K562 (cell line): ENCODE results near the gene ZNF138.

Source experiments
- ARNT ChIP-seq, 2 experiments: fragments of 450-650 bp; IDR thresholded peaks; 2 replicates each; pipeline ENCODE4 v1.6.1; 2016; ENCODE audit warnings: mild to moderate bottlenecking in 1 of 2
- CTBP1 ChIP-seq: fragments of 450-650 bp; IDR thresholded peaks from 2 replicates; pipeline ENCODE4 v1.6.1; 2016; ENCODE audit warnings: borderline replicate concordance
- CTCF ChIP-seq, 3 experiments: IDR thresholded peaks in 2 of 3; conservative IDR thresholded peaks in 1 of 3; 2 replicates each; pipeline ENCODE4 v1.5.1; 2011 to 2012; ENCODE audit warnings: low read length in 3 of 3, mild to moderate bottlenecking in 3 of 3, control low read depth in 2 of 3, improper control_type of control experiment in 1 of 3, inconsistent platforms in 1 of 3, low read depth in 1 of 3, mixed read lengths in 1 of 3, moderate library complexity in 1 of 3; ENCODE audit not compliant: insufficient read depth in 2 of 3
- MYBL2 ChIP-seq, 2 experiments: fragments of 450-650 bp in 1 of 2; sonication (generic) in 1 of 2; formaldehyde crosslinking in 1 of 2; IDR thresholded peaks; 2 replicates each; pipeline versions ENCODE4 v1.6.1 to v1.8.1; 2017 to 2022; ENCODE audit warnings: borderline replicate concordance in 1 of 2, inconsistent platforms in 1 of 2, low read depth in 1 of 2, mild to moderate bottlenecking in 1 of 2, missing genetic modification reagents in 1 of 2, moderate library complexity in 1 of 2
- TGIF2 ChIP-seq: sonication (generic); formaldehyde crosslinking; IDR thresholded peaks from 2 replicates; pipeline ENCODE4 v1.8.1; 2022; ENCODE audit warnings: mild to moderate bottlenecking, missing genetic modification reagents, moderate library complexity
- ZBTB8A ChIP-seq: fragments of 450-650 bp; IDR thresholded peaks from 2 replicates; pipeline ENCODE4 v1.6.1; 2018; ENCODE audit warnings: mild to moderate bottlenecking, moderate library complexity; ENCODE audit not compliant: partially characterized antibody

DNA sequence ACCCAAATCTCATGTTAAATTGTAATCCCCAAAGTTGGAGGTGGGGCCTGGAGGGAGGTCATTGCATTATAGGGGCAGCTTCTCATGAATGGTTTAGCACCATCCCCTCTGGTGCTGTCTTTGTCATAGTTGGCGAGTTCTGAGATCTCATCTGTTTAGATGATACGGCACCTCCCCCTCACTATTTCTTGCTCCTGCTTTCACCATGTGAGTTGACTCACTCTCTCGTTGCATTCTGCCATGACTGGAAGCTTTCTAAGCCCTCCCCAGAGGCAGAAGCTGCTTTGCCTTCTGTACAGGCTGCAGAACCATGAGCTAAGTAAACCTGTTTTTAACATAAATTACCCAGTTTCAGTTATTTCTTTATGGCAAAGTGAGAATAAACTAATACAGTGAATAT lies 18.9 kb upstream of the ZNF138 start:
- TF ChIP-seq ARNT (IDR thresholded peaks at IDR 0.05) (no peak), CTCF (IDR thresholded peaks at IDR 0.05 in 2 of 3, conservative IDR thresholded peaks at IDR 0.05 in 1 of 3; ENCODE audit: insufficient read depth in 2 of 3, low read depth in 1 of 3, low read length in 3 of 3) (no peak), MYBL2 (IDR thresholded peaks at IDR 0.05; ENCODE audit: low read depth) (no peak), MYBL2 (CRISPR knock-in tag; IDR thresholded peaks at IDR 0.05; ENCODE audit: borderline replicate concordance) (no peak), TGIF2 (CRISPR knock-in tag) (no peak), CTBP1 (no peak), ZBTB8A (no peak)
